GM23248 (cell line): ENCODE measurements around the gene PRDM16. TPM values are rescaled to one million over a fixed set of nuclear protein-coding genes. Genes with fewer than 3 reads are reported as not detected.

ENCODE experiments used
- DNase-seq: peaks from one replicate; pipeline ENCODE4 v3.0.0-alpha.2; 2015
- H2AFZ ChIP-seq: fragments of 200-600 bp; sonication (generic); 2 replicates; pipeline ENCODE4 v1.6.1; 2016; ENCODE audit warnings: antibody characterized with exemption
- H3F3A ChIP-seq: fragments of 200-600 bp; sonication (generic); 2 replicates; pipeline ENCODE4 v1.6.1; 2016; ENCODE audit warnings: mild to moderate bottlenecking, antibody characterized with exemption, mixed run types; ENCODE audit not compliant: insufficient read depth
- H3K27ac ChIP-seq: fragments of 200-600 bp; sonication (generic); 2 replicates; pipeline ENCODE4 v1.5.1; 2016; ENCODE audit warnings: mild to moderate bottlenecking
- H3K27me3 ChIP-seq: fragments of 200-600 bp; sonication (generic); replicated peaks from 2 replicates; pipeline ENCODE4 v1.6.1; 2016; ENCODE audit warnings: mild to moderate bottlenecking; ENCODE audit not compliant: insufficient read depth
- H3K36me3 ChIP-seq: fragments of 200-600 bp; sonication (generic); 2 replicates; pipeline ENCODE4 v1.6.1; 2016; ENCODE audit warnings: low read depth, mild to moderate bottlenecking
- H3K4me1 ChIP-seq: fragments of 200-600 bp; sonication (generic); 2 replicates; pipeline ENCODE4 v1.6.1; 2016; ENCODE audit warnings: mild to moderate bottlenecking; ENCODE audit not compliant: insufficient read depth
- H3K4me2 ChIP-seq: fragments of 200-600 bp; sonication (generic); one replicate; pipeline ENCODE4 v1.6.1; 2016; ENCODE audit warnings: mild to moderate bottlenecking; ENCODE audit not compliant: unreplicated experiment
- H3K4me3 ChIP-seq: fragments of 200-600 bp; sonication (generic); 2 replicates; pipeline ENCODE4 v1.5.1; 2016; ENCODE audit warnings: mild to moderate bottlenecking
- H3K79me2 ChIP-seq: fragments of 200-600 bp; sonication (generic); 2 replicates; pipeline ENCODE4 v1.6.1; 2016; ENCODE audit warnings: mild to moderate bottlenecking; ENCODE audit not compliant: insufficient read depth
- H3K9ac ChIP-seq: fragments of 200-600 bp; sonication (generic); 2 replicates; pipeline ENCODE4 v1.6.1; 2016; ENCODE audit warnings: mild to moderate bottlenecking
- H3K9me2 ChIP-seq: fragments of 200-600 bp; sonication (generic); 2 replicates; pipeline ENCODE4 v1.6.1; 2016; ENCODE audit warnings: mixed run types, mild to moderate bottlenecking, moderate library complexity; ENCODE audit not compliant: insufficient read depth
- H3K9me3 ChIP-seq: fragments of 200-600 bp; sonication (generic); one replicate; pipeline ENCODE4 v1.6.1; 2017; ENCODE audit warnings: low read depth
- H4K20me1 ChIP-seq: fragments of 200-600 bp; sonication (generic); 2 replicates; pipeline ENCODE4 v1.6.0; 2016; ENCODE audit not compliant: insufficient read depth
- EZH2 ChIP-seq: fragments of 200-600 bp; sonication (generic); IDR thresholded peaks from 2 replicates; pipeline ENCODE4 v1.6.1; 2018; ENCODE audit warnings: antibody characterized with exemption, mild to moderate bottlenecking; ENCODE audit not compliant: insufficient read depth, poor library complexity, severe bottlenecking
- EZH2phosphoT487 ChIP-seq: fragments of 200-600 bp; sonication (generic); IDR thresholded peaks from 2 replicates; pipeline ENCODE4 v1.6.1; 2018; ENCODE audit warnings: antibody characterized with exemption, moderate library complexity, mild to moderate bottlenecking, low read depth; ENCODE audit not compliant: insufficient read depth
- WGBS, 2 experiments: methylation state at CpG; one replicate each; pipeline ENCODE4 v1.1.6; 2015 to 2017; ENCODE audit warnings: low lambda C conversion rate in 2 of 2, low coverage in 1 of 2; ENCODE audit errors: missing lambda C conversion rate in 2 of 2; 5-methylcytosine and 5-hydroxymethylcytosine counted together
- in situ Hi-C: fragments of 300-500 bp; cut with MboI; formaldehyde crosslinking; loops from 2 replicates; pipeline ENCODE4 v1.15.0; 2020
- polyA plus RNA-seq: library from polyadenylated mRNA; unstranded; fragments of >200 nt; fragmentation: Nextera tagmentation; extraction: Ambion mirVana; gene quantifications from 2 replicates; pipeline ENCODE4 v1.2.1, GENCODE V29; 2016
- total RNA-seq: library from RNA; depleted of rRNA; stranded (reverse); fragments of >200 nt; shearing (Covaris generic); gene quantifications from 2 replicates; pipeline ENCODE4 v1.2.3, GENCODE V29; 2014

The PRDM16 gene
- total and polyA plus RNA-seq, 2 experiments from 2014 or later = 0.18 TPM; not detected in 1

GRCh38 chr1:3112526-3112925 lies 43.5 kb downstream of the PRDM16 start:
- TF ChIP-seq EZH2 = no peak
- TF ChIP-seq EZH2phosphoT487 = no peak
- no peaks in the 10 kb centered on the region for H3K36me3 ChIP-seq
- in situ Hi-C loops = no loop called here
- DNase-seq = no peak
- no peak overlapping the region for H3K27ac ChIP-seq
- 61 to 65% methylated on average over 17 of the region's 17 CpGs for WGBS, 2 experiments
- H3F3A ChIP-seq = no peaks in the 10 kb centered on the region
- H3K4me1 ChIP-seq = no peaks in the 10 kb centered on the region
- H3K4me3 ChIP-seq = no peak overlapping the region
- no peaks in the 10 kb centered on the region for H3K79me2 ChIP-seq
- H3K9me3 ChIP-seq = no peaks in the 10 kb centered on the region
- H3K27me3 ChIP-seq = peaks cover 14% of the 10 kb centered on the region; the same call in 1 of the 2 replicates
- H2AFZ ChIP-seq = no peak overlapping the region
- no peak overlapping the region for H3K9ac ChIP-seq
- H3K9me2 ChIP-seq = no peaks in the 10 kb centered on the region
- no peak overlapping the region for H3K4me2 ChIP-seq
- H4K20me1 ChIP-seq = no peaks in the 10 kb centered on the region

DNA sequence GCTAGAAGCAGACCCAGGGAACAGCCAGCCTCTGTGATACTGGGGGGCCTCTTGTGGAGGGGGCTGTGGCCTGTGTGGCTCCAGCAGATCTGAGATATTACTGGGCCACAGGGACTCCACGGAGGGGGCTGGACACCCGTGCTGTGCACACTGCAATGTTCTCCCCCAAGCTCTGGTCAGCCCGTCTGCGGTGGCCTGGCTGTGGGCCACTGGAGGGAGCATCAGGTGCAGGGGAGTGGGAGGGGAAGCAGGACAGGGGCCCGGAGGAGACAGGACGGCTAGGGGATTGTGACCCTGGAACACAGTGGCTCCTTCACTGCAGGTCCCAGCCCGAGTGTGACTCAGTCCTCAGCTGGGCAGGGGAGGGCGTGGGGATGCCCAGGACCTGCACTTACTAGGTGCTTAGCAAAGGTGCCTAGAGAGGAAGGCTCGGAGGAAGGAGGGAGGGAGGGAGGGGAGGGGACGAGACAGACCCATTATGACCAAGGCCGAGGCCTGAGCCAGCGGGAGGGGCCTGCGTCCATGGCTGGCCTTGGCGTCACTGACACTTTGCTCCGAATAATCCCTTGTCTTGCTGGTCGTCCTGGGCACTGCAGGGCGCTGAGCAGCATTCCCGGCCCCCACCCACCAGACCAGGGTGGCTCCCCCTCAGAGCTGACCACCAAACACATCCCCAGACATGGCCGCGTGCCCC lies 44.2 kb downstream of the PRDM16 start:
- Histone ChIP-seq H3K27me3 (peaks cover 8% of the 10 kb centered on the region; the same call in 1 of the 2 replicates), H3K9ac (no peak overlapping the region), H3F3A (no peaks in the 10 kb centered on the region), H3K79me2 (no peaks in the 10 kb centered on the region), H2AFZ (no peak overlapping the region), H3K9me3 (no peaks in the 10 kb centered on the region), H3K36me3 (no peaks in the 10 kb centered on the region), H3K4me1 (no peaks in the 10 kb centered on the region), H3K27ac (no peak overlapping the region), H3K9me2 (no peaks in the 10 kb centered on the region), H3K4me3 (no peak overlapping the region), H4K20me1 (no peaks in the 10 kb centered on the region), H3K4me2 (no peak overlapping the region)
- in situ Hi-C loops = no loop called here
- TF ChIP-seq EZH2phosphoT487 = no peak
- TF ChIP-seq EZH2 = no peak
- WGBS, 2 experiments = 55 to 59% methylated on average over 13 to 20 of the region's 20 CpGs
- no peak for DNase-seq

DNA sequence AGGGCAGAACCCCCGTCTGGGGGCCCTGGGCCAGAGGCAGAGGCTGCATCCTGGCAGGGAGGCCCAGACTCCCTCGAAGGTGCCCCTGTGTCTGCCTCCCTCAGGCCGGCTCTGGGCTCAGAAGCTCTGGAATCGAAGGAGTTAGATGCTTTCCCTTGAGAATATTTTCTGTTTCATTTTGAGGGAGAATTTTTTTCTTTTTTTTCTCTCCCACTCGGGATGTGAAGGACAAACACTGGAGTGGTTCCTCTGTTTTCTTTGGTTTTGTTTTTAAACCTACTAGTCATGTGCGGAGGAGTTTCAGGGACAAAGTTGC lies 44.7 kb downstream of the PRDM16 start:
- Histone ChIP-seq H3K27ac (no peak overlapping the region), H3K9me2 (no peaks in the 10 kb centered on the region), H3K4me3 (no peak overlapping the region), H3K4me2 (no peak overlapping the region), H3K79me2 (no peaks in the 10 kb centered on the region), H3K4me1 (no peaks in the 10 kb centered on the region), H2AFZ (no peak overlapping the region), H3K9ac (no peak overlapping the region), H3K36me3 (no peaks in the 10 kb centered on the region), H4K20me1 (no peaks in the 10 kb centered on the region), H3F3A (no peaks in the 10 kb centered on the region), H3K27me3 (0 out of 2 replicates have a peak, but pooled peaks cover 5% of the 10 kb centered on the region), H3K9me3 (no peaks in the 10 kb centered on the region)
- 57 to 66% methylated on average over 6 of the region's 6 CpGs for WGBS, 2 experiments
- no peak for TF ChIP-seq EZH2
- no peak for TF ChIP-seq EZH2phosphoT487
- DNase-seq = no peak
- in situ Hi-C loops = no loop called here

GRCh38 chr1:3114131-3114744 lies 45.2 kb downstream of the PRDM16 start:
- DNase-seq = no peak
- Histone ChIP-seq H3K9ac (no peak overlapping the region), H2AFZ (no peak overlapping the region), H4K20me1 (no peaks in the 10 kb centered on the region), H3K27ac (no peak overlapping the region), H3K4me3 (no peak overlapping the region), H3K79me2 (no peaks in the 10 kb centered on the region), H3K36me3 (no peaks in the 10 kb centered on the region), H3K9me3 (no peaks in the 10 kb centered on the region), H3F3A (no peaks in the 10 kb centered on the region), H3K9me2 (no peaks in the 10 kb centered on the region), H3K27me3 (0 out of 2 replicates have a peak, but pooled peaks cover 2% of the 10 kb centered on the region), H3K4me1 (no peaks in the 10 kb centered on the region), H3K4me2 (no peak overlapping the region)
- TF ChIP-seq EZH2 (no peak), EZH2phosphoT487 (no peak)
- in situ Hi-C loops = no loop called here
- 81 to 88% methylated on average over 12 to 49 of the region's 49 CpGs for WGBS, 2 experiments
